HepG2 (cell line): ENCODE measurements around the gene STARD10. TPM values are rescaled to one million over a fixed set of nuclear protein-coding genes. Genes with fewer than 3 reads are reported as not detected.

Source experiments
- FOXC1 ChIP-seq: sonication (generic); formaldehyde crosslinking; IDR thresholded peaks from 2 replicates; pipeline ENCODE4 v1.8.0; 2022; ENCODE audit warnings: mild to moderate bottlenecking, missing genetic modification reagents, borderline replicate concordance
- GLI4 ChIP-seq: sonication (generic); formaldehyde crosslinking; IDR thresholded peaks from 2 replicates; pipeline ENCODE4 v1.5.1; 2020; ENCODE audit warnings: missing genetic modification reagents, mild to moderate bottlenecking, moderate library complexity, borderline replicate concordance
- MTA3 ChIP-seq: sonication (generic); formaldehyde crosslinking; IDR thresholded peaks from 2 replicates; pipeline ENCODE4 v1.4.0; 2020; ENCODE audit warnings: missing genetic modification reagents
- RBAK ChIP-seq: sonication (generic); formaldehyde crosslinking; IDR thresholded peaks from 2 replicates; pipeline ENCODE4 v1.5.1; 2020; ENCODE audit warnings: mild to moderate bottlenecking, missing genetic modification reagents
- RFX5 ChIP-seq: IDR thresholded peaks from 2 replicates; pipeline ENCODE4 v1.6.1; 2011; ENCODE audit warnings: low read depth, low read length, improper control_type of control experiment
- TGIF2 ChIP-seq: IDR thresholded peaks from 2 replicates; pipeline ENCODE4 v1.6.1; 2016; ENCODE audit warnings: control low read depth, missing compliant biosample characterization
- USF2 ChIP-seq, 2 experiments: sonication (generic) in 1 of 2; formaldehyde crosslinking in 1 of 2; IDR thresholded peaks; 2 replicates each; pipeline versions ENCODE4 v1.5.1 to v1.6.1; 2011 to 2020; ENCODE audit warnings: borderline replicate concordance in 1 of 2, low read depth in 1 of 2, low read length in 1 of 2, mild to moderate bottlenecking in 1 of 2, missing genetic modification reagents in 1 of 2, moderate library complexity in 1 of 2
- ZHX2 ChIP-seq, 2 experiments: sonication (generic) in 1 of 2; formaldehyde crosslinking in 1 of 2; IDR thresholded peaks; 2 replicates each; pipeline versions ENCODE4 v1.6.1 to v1.9.0; 2014 to 2022; ENCODE audit warnings: antibody characterized with exemption in 1 of 2, borderline replicate concordance in 1 of 2, inconsistent platforms in 1 of 2, low read depth in 1 of 2, missing genetic modification reagents in 1 of 2
- ZNF512 ChIP-seq: sonication (generic); formaldehyde crosslinking; IDR thresholded peaks from 2 replicates; pipeline ENCODE4 v1.4.0; 2020; ENCODE audit warnings: mild to moderate bottlenecking, missing genetic modification reagents
- ZSCAN29 ChIP-seq: sonication (generic); formaldehyde crosslinking; conservative IDR thresholded peaks from 2 replicates; pipeline ENCODE4 v1.4.0; 2020; ENCODE audit warnings: mild to moderate bottlenecking, missing genetic modification reagents
- polyA plus RNA-seq, 8 experiments: library from polyadenylated mRNA; depleted of rRNA in 3 of 8; stranded (reverse) in 7 of 8; unstranded in 1 of 8; fragments of >200 nt; fragmentation: Illumina TruSeq in 4 of 8; extraction: Trizol in 4 of 8; gene quantifications; 2 replicates each; pipeline versions ENCODE4 v1.2.1 to v1.2.3, GENCODE V29; 2011 to 2016; ENCODE audit warnings: low read depth in 4 of 8, missing spikeins in 1 of 8, mixed read lengths in 1 of 8; ENCODE audit not compliant: insufficient read depth in 1 of 8
- total RNA-seq, 5 experiments: library from RNA; depleted of rRNA; stranded (reverse); fragments of >200 nt; fragmentation: Illumina TruSeq; extraction: Trizol; gene quantifications; 2 replicates each; pipeline ENCODE4 v1.2.3, GENCODE V29; 2016; ENCODE audit warnings: low read depth in 1 of 5
- TF ChIP-seq, protein P1 (sequence below): IDR thresholded peaks from 2 replicates; pipeline ENCODE4 v1.4.0; 2020; ENCODE audit warnings: mild to moderate bottlenecking, missing genetic modification reagents

The STARD10 gene
- total and polyA plus RNA-seq, 2 of the 13 experiments (the other 11 are each of a cell fraction or from before 2014, with no cell fraction given): 260 to 341 TPM

GRCh38 chr11:72782081-72782920, 11.5 kb downstream of the STARD10 start (continued):
- TF ChIP-seq RBAK (CRISPR knock-in tag) (no peak), TGIF2 (peak; percentile 62; the same call in 1 of the 2 replicates), FOXC1 (CRISPR knock-in tag) (peak; percentile 72), ZNF512 (no peak), GLI4 (CRISPR knock-in tag) (no peak), MTA3 (CRISPR knock-in tag) (no peak), USF2 (IDR thresholded peaks at IDR 0.05; ENCODE audit: low read depth, low read length) (no peak), USF2 (CRISPR knock-in tag; IDR thresholded peaks at IDR 0.05; ENCODE audit: borderline replicate concordance) (no peak), ZHX2 (IDR thresholded peaks at IDR 0.05; ENCODE audit: low read depth) (no peak), ZHX2 (CRISPR knock-in tag; IDR thresholded peaks at IDR 0.05; ENCODE audit: borderline replicate concordance) (no peak), RFX5 (no peak), ZSCAN29 (CRISPR knock-in tag) (peak; percentile 84; the same call in 1 of the 2 replicates)
- TF ChIP-seq, protein P1, sequence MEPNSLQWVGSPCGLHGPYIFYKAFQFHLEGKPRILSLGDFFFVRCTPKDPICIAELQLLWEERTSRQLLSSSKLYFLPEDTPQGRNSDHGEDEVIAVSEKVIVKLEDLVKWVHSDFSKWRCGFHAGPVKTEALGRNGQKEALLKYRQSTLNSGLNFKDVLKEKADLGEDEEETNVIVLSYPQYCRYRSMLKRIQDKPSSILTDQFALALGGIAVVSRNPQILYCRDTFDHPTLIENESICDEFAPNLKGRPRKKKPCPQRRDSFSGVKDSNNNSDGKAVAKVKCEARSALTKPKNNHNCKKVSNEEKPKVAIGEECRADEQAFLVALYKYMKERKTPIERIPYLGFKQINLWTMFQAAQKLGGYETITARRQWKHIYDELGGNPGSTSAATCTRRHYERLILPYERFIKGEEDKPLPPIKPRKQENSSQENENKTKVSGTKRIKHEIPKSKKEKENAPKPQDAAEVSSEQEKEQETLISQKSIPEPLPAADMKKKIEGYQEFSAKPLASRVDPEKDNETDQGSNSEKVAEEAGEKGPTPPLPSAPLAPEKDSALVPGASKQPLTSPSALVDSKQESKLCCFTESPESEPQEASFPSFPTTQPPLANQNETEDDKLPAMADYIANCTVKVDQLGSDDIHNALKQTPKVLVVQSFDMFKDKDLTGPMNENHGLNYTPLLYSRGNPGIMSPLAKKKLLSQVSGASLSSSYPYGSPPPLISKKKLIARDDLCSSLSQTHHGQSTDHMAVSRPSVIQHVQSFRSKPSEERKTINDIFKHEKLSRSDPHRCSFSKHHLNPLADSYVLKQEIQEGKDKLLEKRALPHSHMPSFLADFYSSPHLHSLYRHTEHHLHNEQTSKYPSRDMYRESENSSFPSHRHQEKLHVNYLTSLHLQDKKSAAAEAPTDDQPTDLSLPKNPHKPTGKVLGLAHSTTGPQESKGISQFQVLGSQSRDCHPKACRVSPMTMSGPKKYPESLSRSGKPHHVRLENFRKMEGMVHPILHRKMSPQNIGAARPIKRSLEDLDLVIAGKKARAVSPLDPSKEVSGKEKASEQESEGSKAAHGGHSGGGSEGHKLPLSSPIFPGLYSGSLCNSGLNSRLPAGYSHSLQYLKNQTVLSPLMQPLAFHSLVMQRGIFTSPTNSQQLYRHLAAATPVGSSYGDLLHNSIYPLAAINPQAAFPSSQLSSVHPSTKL: 0 out of 2 replicates have a peak, but pooled peaks have one; percentile 21
